ENCODE data around the gene SLC25A3.
A peak's percentile ranks its signal among the peaks of the same experiment; 100 is the strongest.
"Not testable (repeated sequence)": the region's sequence is repeated elsewhere in the genome, so short reads cannot be mapped to it uniquely, and the experiment has no call there.

The SLC25A3 gene

GRCh38 chr12:98592825-98593322, 612 bp upstream of the SLC25A3 start:
- Histone ChIP-seq H3K27ac (replicated peaks) (peak overlapping the region; percentile 97), H3K27me3 (ENCODE audit: insufficient read depth, poor library complexity, severe bottlenecking) (no peaks in the 10 kb centered on the region), H3K4me3 (replicated peaks; ENCODE audit: insufficient read depth, low read length) (peak overlapping the region; percentile 85)
- peak in 1 of 2 experiments; percentile 30 for DNase-seq (ENCODE audit: low read depth in 1 of 2, low spot score in 1 of 2)
- TF ChIP-seq REST (IDR thresholded peaks at IDR 0.05; ENCODE audit: insufficient replicate concordance, low read depth) (peak; percentile 41), SPI1 (IDR thresholded peaks at IDR 0.05; ENCODE audit: borderline replicate concordance, low read depth) (no peak)

GRCh38 chr12:98594050-98594835, 757 bp downstream of the SLC25A3 start:
- TF ChIP-seq POLR2AphosphoS5 (IDR thresholded peaks at IDR 0.05; ENCODE audit: low read depth) (no peak), GABPA (IDR thresholded peaks at IDR 0.05; ENCODE audit: low read depth) (no peak), REST (IDR thresholded peaks at IDR 0.05; ENCODE audit: insufficient replicate concordance, low read depth) (no peak), CTCF (IDR thresholded peaks at IDR 0.05; ENCODE audit: insufficient read depth, low read length) (no peak), SPI1 (IDR thresholded peaks at IDR 0.05; ENCODE audit: borderline replicate concordance, low read depth) (no peak)
- no peaks in the 10 kb centered on the region for H3K27me3 ChIP-seq (ENCODE audit: insufficient read depth, poor library complexity, severe bottlenecking)
- H3K27ac ChIP-seq (replicated peaks): peak overlapping the region; percentile 97
- peak overlapping the region; percentile 85 for H3K4me3 ChIP-seq (replicated peaks; ENCODE audit: insufficient read depth, low read length)
- DNase-seq (ENCODE audit: low read depth in 1 of 2, low spot score in 1 of 2): no peak

GRCh38 chr12:98595243-98595988, 1.9 kb downstream of the SLC25A3 start:
- H3K4me3 ChIP-seq (replicated peaks; ENCODE audit: insufficient read depth, low read length): peak overlapping the region; percentile 85
- TF ChIP-seq REST (IDR thresholded peaks at IDR 0.05; ENCODE audit: insufficient replicate concordance, low read depth) (no peak), GABPA (IDR thresholded peaks at IDR 0.05; ENCODE audit: low read depth) (no peak), CTCF (IDR thresholded peaks at IDR 0.05; ENCODE audit: insufficient read depth, low read length) (no peak), POLR2AphosphoS5 (IDR thresholded peaks at IDR 0.05; ENCODE audit: low read depth) (no peak), SPI1 (IDR thresholded peaks at IDR 0.05; ENCODE audit: borderline replicate concordance, low read depth) (no peak)
- DNase-seq (ENCODE audit: low read depth in 1 of 2, low spot score in 1 of 2): no peak
- H3K27me3 ChIP-seq (ENCODE audit: insufficient read depth, poor library complexity, severe bottlenecking): no peaks in the 10 kb centered on the region
- H3K27ac ChIP-seq (replicated peaks): peak overlapping the region; percentile 97

- not testable (repeated sequence) for H3K27me3 ChIP-seq (ENCODE audit: insufficient read depth, poor library complexity, severe bottlenecking); H3K4me3 ChIP-seq (replicated peaks; ENCODE audit: insufficient read depth, low read length); H3K27ac ChIP-seq (replicated peaks); DNase-seq (ENCODE audit: low read depth in 1 of 2, low spot score in 1 of 2)
Measured at GRCh38 chr12:98597313-98597712, 3.8 kb downstream of the SLC25A3 start.
